ENCODE measurements around the gene QRSL1. TPM values are rescaled to one million over a fixed set of nuclear protein-coding genes. Genes with fewer than 3 reads are reported as not detected.
"Not testable (repeated sequence)": the region's sequence is repeated elsewhere in the genome, so short reads cannot be mapped to it uniquely, and the experiment has no call there.

The QRSL1 gene
- total RNA-seq, 1 experiment from 2014 or later = 19.0 TPM

DNA sequence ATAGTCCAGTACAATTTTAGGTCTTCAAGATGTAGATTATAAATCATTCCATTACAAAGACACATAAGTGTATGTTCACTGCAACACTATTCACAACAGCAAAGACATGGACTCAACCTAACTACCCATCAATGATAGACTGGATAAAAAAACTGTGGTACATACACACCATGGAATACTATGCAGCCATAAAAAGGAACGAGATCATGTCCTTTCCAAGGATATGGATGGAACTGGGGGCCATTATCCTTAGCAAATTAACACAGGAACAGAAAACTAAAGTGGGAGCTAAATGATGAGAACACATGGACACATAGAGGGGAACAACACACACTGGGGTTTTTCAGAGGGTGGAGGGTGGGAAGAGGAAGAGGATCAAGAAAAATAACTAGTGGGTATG is 6.3 kb upstream of the QRSL1 start:
- Histone ChIP-seq H3K4me1 (0 out of 2 replicates have a peak, but pooled peaks cover under 1% of the 10 kb centered on the region), H3K9me3 (no peaks in the 10 kb centered on the region), H3K27me3 (replicated peaks; ENCODE audit: control insufficient read depth, insufficient read depth, low read length) (no peaks in the 10 kb centered on the region), H3K4me3 (ENCODE audit: low read depth, low read length) (no peak overlapping the region), H3K36me3 (ENCODE audit: control insufficient read depth, insufficient read depth, low read length) (no peaks in the 10 kb centered on the region)
- Mint-ChIP-seq H3K9me3 (ENCODE audit: unreplicated experiment) (no peaks in the 10 kb centered on the region), H3K4me3 (ENCODE audit: unreplicated experiment) (no peak overlapping the region), H3K4me1 (ENCODE audit: low read depth, unreplicated experiment) (no peaks in the 10 kb centered on the region), H3K36me3 (ENCODE audit: insufficient read depth, unreplicated experiment) (no peaks in the 10 kb centered on the region), H3K27ac (ENCODE audit: unreplicated experiment) (no peak overlapping the region), H3K27me3 (ENCODE audit: insufficient read depth, unreplicated experiment) (no peaks in the 10 kb centered on the region)
- intact Hi-C loops (cut with micrococcal nuclease; ENCODE audit: unreplicated experiment) = no loop called here
- TF ChIP-seq, protein P1, sequence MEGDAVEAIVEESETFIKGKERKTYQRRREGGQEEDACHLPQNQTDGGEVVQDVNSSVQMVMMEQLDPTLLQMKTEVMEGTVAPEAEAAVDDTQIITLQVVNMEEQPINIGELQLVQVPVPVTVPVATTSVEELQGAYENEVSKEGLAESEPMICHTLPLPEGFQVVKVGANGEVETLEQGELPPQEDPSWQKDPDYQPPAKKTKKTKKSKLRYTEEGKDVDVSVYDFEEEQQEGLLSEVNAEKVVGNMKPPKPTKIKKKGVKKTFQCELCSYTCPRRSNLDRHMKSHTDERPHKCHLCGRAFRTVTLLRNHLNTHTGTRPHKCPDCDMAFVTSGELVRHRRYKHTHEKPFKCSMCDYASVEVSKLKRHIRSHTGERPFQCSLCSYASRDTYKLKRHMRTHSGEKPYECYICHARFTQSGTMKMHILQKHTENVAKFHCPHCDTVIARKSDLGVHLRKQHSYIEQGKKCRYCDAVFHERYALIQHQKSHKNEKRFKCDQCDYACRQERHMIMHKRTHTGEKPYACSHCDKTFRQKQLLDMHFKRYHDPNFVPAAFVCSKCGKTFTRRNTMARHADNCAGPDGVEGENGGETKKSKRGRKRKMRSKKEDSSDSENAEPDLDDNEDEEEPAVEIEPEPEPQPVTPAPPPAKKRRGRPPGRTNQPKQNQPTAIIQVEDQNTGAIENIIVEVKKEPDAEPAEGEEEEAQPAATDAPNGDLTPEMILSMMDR (IDR thresholded peaks at IDR 0.05; ENCODE audit: insufficient read depth in 1 of 2, low read depth in 1 of 2, low read length in 1 of 2, severe bottlenecking in 1 of 2, unreplicated experiment in 1 of 2) = no peak
- DNase-seq = no peak
- CTCF ChIA-PET = no interaction called here
- POLR2A ChIA-PET = no interaction called here
- BruUV-seq (replicated peaks) = no TSS peak

DNA sequence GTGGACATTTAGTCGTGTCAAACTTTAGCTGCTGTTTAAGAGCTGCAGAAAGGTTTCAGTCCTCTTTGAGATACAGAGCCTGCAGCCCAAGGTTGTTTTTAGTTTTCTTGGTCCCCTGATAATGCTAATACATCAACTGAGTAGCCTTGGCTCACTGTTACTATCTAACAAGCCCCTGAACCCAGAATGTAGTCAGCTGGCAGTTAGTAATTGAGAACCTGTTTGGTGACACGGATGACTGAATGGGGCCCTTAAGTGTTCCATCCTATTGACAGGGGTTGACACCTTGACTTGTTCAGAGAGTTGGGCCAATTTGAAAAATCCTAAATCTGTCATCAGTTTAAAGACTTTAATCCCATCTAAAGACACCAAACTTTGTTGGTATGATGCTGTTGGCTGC is 2.9 kb upstream of the QRSL1 start:
- peaks cover 6% of the 10 kb centered on the region for H3K4me1 Mint-ChIP-seq (ENCODE audit: low read depth, unreplicated experiment)
- Histone ChIP-seq H3K36me3 (ENCODE audit: control insufficient read depth, insufficient read depth, low read length) (no peaks in the 10 kb centered on the region), H3K9me3 (no peaks in the 10 kb centered on the region), H3K4me1 (peaks cover 4% of the 10 kb centered on the region), H3K27me3 (replicated peaks; ENCODE audit: control insufficient read depth, insufficient read depth, low read length) (no peaks in the 10 kb centered on the region), H3K4me3 (ENCODE audit: low read depth, low read length) (no peak overlapping the region)
- intact Hi-C loops (cut with micrococcal nuclease; ENCODE audit: unreplicated experiment) = loop anchor here (5.0 kb wide), 1 partner anchor 351 kb away; no protein-coding TSS in a partner anchor
- BruUV-seq (replicated peaks) = no TSS peak
- no peak overlapping the region for H3K4me3 Mint-ChIP-seq (ENCODE audit: unreplicated experiment)
- TF ChIP-seq, protein P1 (IDR thresholded peaks at IDR 0.05; ENCODE audit: insufficient read depth in 1 of 2, low read depth in 1 of 2, low read length in 1 of 2, severe bottlenecking in 1 of 2, unreplicated experiment in 1 of 2) = no peak
- H3K27ac Mint-ChIP-seq (ENCODE audit: unreplicated experiment) = no peak overlapping the region
- POLR2A ChIA-PET = no interaction called here
- CTCF ChIA-PET = no interaction called here
- peaks cover 6% of the 10 kb centered on the region for H3K36me3 Mint-ChIP-seq (ENCODE audit: insufficient read depth, unreplicated experiment)
- DNase-seq = no peak
- no peaks in the 10 kb centered on the region for H3K27me3 Mint-ChIP-seq (ENCODE audit: insufficient read depth, unreplicated experiment)
- H3K9me3 Mint-ChIP-seq (ENCODE audit: unreplicated experiment) = no peaks in the 10 kb centered on the region

DNA sequence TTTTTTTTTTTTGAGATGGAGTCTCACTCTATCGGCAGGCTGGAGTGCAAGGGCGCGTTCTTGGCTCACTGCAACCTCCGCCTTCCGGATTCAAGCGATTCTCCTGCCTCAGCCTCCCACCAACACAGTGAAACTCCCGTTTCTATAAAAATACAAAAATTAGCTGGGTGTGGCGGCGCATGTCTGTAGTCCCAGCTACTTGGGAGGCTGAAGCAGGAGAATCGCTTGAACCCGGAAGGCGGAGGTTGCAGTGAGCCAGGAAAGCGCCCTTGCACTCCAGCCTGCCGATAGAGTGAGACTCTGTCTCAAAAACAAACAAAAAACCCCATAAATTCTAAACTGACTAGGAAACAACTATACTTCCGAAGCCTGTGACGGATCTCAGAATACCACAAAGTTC is 1.6 kb upstream of the QRSL1 start:
- H3K9me3 ChIP-seq; H3K4me1 Mint-ChIP-seq (ENCODE audit: low read depth, unreplicated experiment); H3K36me3 Mint-ChIP-seq (ENCODE audit: insufficient read depth, unreplicated experiment); H3K27ac Mint-ChIP-seq (ENCODE audit: unreplicated experiment); H3K4me1 ChIP-seq; H3K4me3 ChIP-seq (ENCODE audit: low read depth, low read length); H3K27me3 Mint-ChIP-seq (ENCODE audit: insufficient read depth, unreplicated experiment); BruUV-seq (replicated peaks); H3K9me3 Mint-ChIP-seq (ENCODE audit: unreplicated experiment); H3K27me3 ChIP-seq (replicated peaks; ENCODE audit: control insufficient read depth, insufficient read depth, low read length); DNase-seq; POLR2A ChIA-PET; CTCF ChIA-PET; H3K36me3 ChIP-seq (ENCODE audit: control insufficient read depth, insufficient read depth, low read length): not testable (repeated sequence)
- intact Hi-C loops (cut with micrococcal nuclease; ENCODE audit: unreplicated experiment) = loop anchor here (5.0 kb wide), 1 partner anchor 350 kb away; no protein-coding TSS in a partner anchor
- H3K4me3 Mint-ChIP-seq (ENCODE audit: unreplicated experiment) = peak overlapping the region; percentile 89

DNA sequence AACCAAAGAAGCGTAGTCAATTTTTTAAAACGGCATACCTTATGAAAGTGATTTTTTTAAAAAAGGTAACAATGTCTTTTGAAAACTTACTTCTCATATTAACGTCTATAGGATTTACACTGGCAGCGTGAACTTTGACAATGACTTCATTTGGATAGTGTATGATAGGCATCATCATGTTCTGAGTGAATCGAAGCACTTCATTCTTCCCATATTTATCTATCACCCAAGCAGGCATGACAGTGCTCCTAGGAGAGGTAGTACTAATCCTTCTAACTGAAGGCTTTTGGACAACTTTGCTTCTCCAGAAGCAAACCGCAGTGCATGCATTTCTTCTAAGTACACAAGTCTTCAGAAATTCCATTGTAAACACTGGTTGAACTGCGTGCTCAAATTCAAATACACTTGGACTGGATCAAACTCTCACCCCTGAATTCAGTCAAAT is 698 bp upstream of the QRSL1 start:
- BruUV-seq (replicated peaks) = TSS peak; percentile 97

More for the DNA sequence above, 698 bp upstream of the QRSL1 start:
- intact Hi-C loops (cut with micrococcal nuclease; ENCODE audit: unreplicated experiment) = loop anchor here (5.0 kb wide), 1 partner anchor 349 kb away; no protein-coding TSS in a partner anchor
- Histone ChIP-seq H3K4me3 (ENCODE audit: low read depth, low read length) (peak overlapping the region; percentile 54), H3K36me3 (ENCODE audit: control insufficient read depth, insufficient read depth, low read length) (no peaks in the 10 kb centered on the region), H3K27me3 (replicated peaks; ENCODE audit: control insufficient read depth, insufficient read depth, low read length) (no peaks in the 10 kb centered on the region), H3K4me1 (peaks cover 4% of the 10 kb centered on the region), H3K9me3 (no peaks in the 10 kb centered on the region)
- DNase-seq = no peak
- Mint-ChIP-seq H3K9me3 (ENCODE audit: unreplicated experiment) (no peaks in the 10 kb centered on the region), H3K27me3 (ENCODE audit: insufficient read depth, unreplicated experiment) (no peaks in the 10 kb centered on the region), H3K4me1 (ENCODE audit: low read depth, unreplicated experiment) (peaks cover 6% of the 10 kb centered on the region), H3K36me3 (ENCODE audit: insufficient read depth, unreplicated experiment) (peaks cover 6% of the 10 kb centered on the region), H3K4me3 (ENCODE audit: unreplicated experiment) (peak overlapping the region; percentile 89), H3K27ac (ENCODE audit: unreplicated experiment) (peak overlapping the region; percentile 94)
- TF ChIP-seq, protein P1 (IDR thresholded peaks at IDR 0.05; ENCODE audit: insufficient read depth in 1 of 2, low read depth in 1 of 2, low read length in 1 of 2, severe bottlenecking in 1 of 2, unreplicated experiment in 1 of 2) = no peak
- POLR2A ChIA-PET = no interaction called here
- CTCF ChIA-PET = no interaction called here
